Measurements from ENCODE around the gene PRKAG2.

DNA sequence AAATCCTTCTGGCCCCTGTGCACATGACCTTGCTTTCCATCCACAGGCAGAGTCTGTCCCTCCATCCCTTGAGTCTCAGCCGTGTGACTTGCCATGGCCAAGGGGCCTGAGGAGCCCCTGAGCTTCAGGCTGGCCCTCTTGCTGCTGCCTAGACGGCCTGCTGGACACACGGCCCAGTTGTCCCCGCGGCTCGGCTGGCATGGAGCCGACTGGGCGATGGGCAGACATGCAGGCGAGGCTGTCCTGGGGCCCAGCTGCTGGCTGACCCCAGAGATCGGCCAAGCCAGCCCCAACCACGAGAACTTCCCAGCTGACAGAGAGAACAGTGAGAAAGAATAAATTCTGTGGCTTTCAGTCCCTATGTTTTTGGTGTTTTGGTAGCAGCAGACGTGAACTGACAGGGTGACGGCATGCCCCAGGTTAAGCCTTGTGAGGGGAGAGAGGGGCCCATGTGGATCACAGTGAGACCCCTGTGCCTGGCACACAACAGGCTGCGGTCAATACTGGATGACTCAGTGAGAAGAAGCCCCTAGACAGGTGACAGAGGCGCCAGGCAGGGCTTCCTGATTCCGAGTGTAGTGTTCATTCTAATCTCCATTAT lies 11.7 kb downstream of the PRKAG2 start:
- TF ChIP-seq, protein P1, sequence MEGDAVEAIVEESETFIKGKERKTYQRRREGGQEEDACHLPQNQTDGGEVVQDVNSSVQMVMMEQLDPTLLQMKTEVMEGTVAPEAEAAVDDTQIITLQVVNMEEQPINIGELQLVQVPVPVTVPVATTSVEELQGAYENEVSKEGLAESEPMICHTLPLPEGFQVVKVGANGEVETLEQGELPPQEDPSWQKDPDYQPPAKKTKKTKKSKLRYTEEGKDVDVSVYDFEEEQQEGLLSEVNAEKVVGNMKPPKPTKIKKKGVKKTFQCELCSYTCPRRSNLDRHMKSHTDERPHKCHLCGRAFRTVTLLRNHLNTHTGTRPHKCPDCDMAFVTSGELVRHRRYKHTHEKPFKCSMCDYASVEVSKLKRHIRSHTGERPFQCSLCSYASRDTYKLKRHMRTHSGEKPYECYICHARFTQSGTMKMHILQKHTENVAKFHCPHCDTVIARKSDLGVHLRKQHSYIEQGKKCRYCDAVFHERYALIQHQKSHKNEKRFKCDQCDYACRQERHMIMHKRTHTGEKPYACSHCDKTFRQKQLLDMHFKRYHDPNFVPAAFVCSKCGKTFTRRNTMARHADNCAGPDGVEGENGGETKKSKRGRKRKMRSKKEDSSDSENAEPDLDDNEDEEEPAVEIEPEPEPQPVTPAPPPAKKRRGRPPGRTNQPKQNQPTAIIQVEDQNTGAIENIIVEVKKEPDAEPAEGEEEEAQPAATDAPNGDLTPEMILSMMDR (IDR thresholded peaks at IDR 0.05; ENCODE audit: insufficient read depth, low read length, poor library complexity, severe bottlenecking) = no peak
- no peak for TF ChIP-seq EZH2phosphoT487 (conservative IDR thresholded peaks at IDR 0.05; ENCODE audit: low read length)
